Smooth muscle cell (in vitro differentiated cells): ENCODE data around the gene KANSL1L. TPM values are rescaled to one million over a fixed set of nuclear protein-coding genes. Genes with fewer than 3 reads are reported as not detected.

Experiments
- DNase-seq: peaks from one replicate; lab custom pipeline; 2025; ENCODE audit not compliant: unreplicated experiment; lab: John Stamatoyannopoulos, UW
- H2AFZ ChIP-seq: fragments of 200-600 bp; sonication (generic); 2 replicates; pipeline ENCODE4 v1.6.0; 2016; ENCODE audit warnings: antibody characterized with exemption, low read depth, mild to moderate bottlenecking
- H3F3A ChIP-seq: fragments of 200-600 bp; sonication (generic); 2 replicates; pipeline ENCODE4 v1.6.0; 2017; ENCODE audit warnings: antibody characterized with exemption, low read depth
- H3K27ac ChIP-seq: fragments of 200-600 bp; sonication (generic); 2 replicates; pipeline ENCODE4 v1.5.1; 2016; ENCODE audit warnings: low read depth, mild to moderate bottlenecking
- H3K27me3 ChIP-seq: fragments of 200-600 bp; sonication (generic); 2 replicates; pipeline ENCODE4 v1.6.1; 2016; ENCODE audit warnings: low read depth, mild to moderate bottlenecking
- H3K36me3 ChIP-seq: fragments of 200-600 bp; sonication (generic); 2 replicates; pipeline ENCODE4 v1.5.1; 2016; ENCODE audit warnings: low read depth
- H3K4me1 ChIP-seq: fragments of 200-600 bp; sonication (generic); 2 replicates; pipeline ENCODE4 v1.5.1; 2016; ENCODE audit warnings: low read depth
- H3K4me2 ChIP-seq: fragments of 200-600 bp; sonication (generic); 2 replicates; pipeline ENCODE4 v1.6.0; 2016; ENCODE audit warnings: mild to moderate bottlenecking
- H3K4me3 ChIP-seq: fragments of 200-600 bp; sonication (generic); 2 replicates; pipeline ENCODE4 v1.5.1; 2016; ENCODE audit warnings: mild to moderate bottlenecking
- H3K79me2 ChIP-seq: fragments of 200-600 bp; sonication (generic); 2 replicates; pipeline ENCODE4 v1.6.0; 2016; ENCODE audit warnings: low read depth, mild to moderate bottlenecking
- H3K9ac ChIP-seq: fragments of 200-600 bp; sonication (generic); 2 replicates; pipeline ENCODE4 v1.6.0; 2016; ENCODE audit warnings: low read depth
- H3K9me3 ChIP-seq: fragments of 200-600 bp; sonication (generic); replicated peaks from 2 replicates; pipeline ENCODE4 v1.5.1; 2016; ENCODE audit warnings: low read depth
- H4K20me1 ChIP-seq: fragments of 200-600 bp; sonication (generic); 2 replicates; pipeline ENCODE4 v1.6.0; 2016; ENCODE audit warnings: low read depth
- WGBS: methylation state at CpG from one replicate; pipeline ENCODE4 v1.1.7; 2016; ENCODE audit warnings: low lambda C conversion rate; 5-methylcytosine and 5-hydroxymethylcytosine counted together
- polyA plus RNA-seq: library from polyadenylated mRNA; unstranded; fragments of >200 nt; fragmentation: Nextera tagmentation; extraction: Ambion mirVana; gene quantifications from 2 replicates; pipeline ENCODE4 v1.2.1, GENCODE V29; 2016
- total RNA-seq: library from RNA; depleted of rRNA; stranded (reverse); fragments of >200 nt; gene quantifications from 2 replicates; pipeline ENCODE4 v1.2.3, GENCODE V29; 2014
- TF ChIP-seq, protein P1 (sequence below): fragments of 200-600 bp; sonication (generic); IDR thresholded peaks from 2 replicates; pipeline ENCODE4 v1.5.1; 2017; ENCODE audit warnings: borderline replicate concordance, mild to moderate bottlenecking, antibody characterized with exemption; ENCODE audit not compliant: insufficient read depth, poor library complexity, severe bottlenecking

KANSL1L gene
- total and polyA plus RNA-seq, 2 experiments from 2014 or later: 3.6 to 27.0 TPM

DNA sequence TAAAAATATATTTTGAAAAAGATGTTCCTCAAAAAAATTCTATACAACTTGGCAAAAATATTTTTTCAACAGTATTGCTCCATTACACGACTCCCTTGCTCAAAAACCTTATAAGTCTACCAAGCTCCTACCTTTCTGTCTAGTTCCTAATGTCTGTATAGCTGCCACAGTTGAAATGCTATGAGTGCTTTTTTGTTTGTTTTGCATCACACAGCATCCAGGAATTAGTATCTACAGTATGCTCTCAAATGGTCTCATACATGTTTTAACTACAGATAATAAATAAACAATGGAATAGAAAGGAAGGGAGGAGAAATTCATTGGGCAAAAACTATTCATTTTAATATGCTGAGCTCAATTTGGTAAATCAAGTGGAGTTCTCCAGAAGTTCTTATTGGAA, 36.7 kb upstream of the KANSL1L start:
- TF ChIP-seq, protein P1, sequence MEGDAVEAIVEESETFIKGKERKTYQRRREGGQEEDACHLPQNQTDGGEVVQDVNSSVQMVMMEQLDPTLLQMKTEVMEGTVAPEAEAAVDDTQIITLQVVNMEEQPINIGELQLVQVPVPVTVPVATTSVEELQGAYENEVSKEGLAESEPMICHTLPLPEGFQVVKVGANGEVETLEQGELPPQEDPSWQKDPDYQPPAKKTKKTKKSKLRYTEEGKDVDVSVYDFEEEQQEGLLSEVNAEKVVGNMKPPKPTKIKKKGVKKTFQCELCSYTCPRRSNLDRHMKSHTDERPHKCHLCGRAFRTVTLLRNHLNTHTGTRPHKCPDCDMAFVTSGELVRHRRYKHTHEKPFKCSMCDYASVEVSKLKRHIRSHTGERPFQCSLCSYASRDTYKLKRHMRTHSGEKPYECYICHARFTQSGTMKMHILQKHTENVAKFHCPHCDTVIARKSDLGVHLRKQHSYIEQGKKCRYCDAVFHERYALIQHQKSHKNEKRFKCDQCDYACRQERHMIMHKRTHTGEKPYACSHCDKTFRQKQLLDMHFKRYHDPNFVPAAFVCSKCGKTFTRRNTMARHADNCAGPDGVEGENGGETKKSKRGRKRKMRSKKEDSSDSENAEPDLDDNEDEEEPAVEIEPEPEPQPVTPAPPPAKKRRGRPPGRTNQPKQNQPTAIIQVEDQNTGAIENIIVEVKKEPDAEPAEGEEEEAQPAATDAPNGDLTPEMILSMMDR: no peak
- WGBS: 97% methylated on average over 1 of the region's 1 CpG
- H3K9me3 ChIP-seq: no peaks in the 10 kb centered on the region
- H3K4me2 ChIP-seq: no peak overlapping the region
- no peaks in the 10 kb centered on the region for H3K36me3 ChIP-seq
- DNase-seq: no peak
- no peak overlapping the region for H3K9ac ChIP-seq
- no peak overlapping the region for H3K4me3 ChIP-seq
- H3F3A ChIP-seq: no peaks in the 10 kb centered on the region
- no peaks in the 10 kb centered on the region for H3K79me2 ChIP-seq
- no peaks in the 10 kb centered on the region for H4K20me1 ChIP-seq
- no peak overlapping the region for H2AFZ ChIP-seq
- no peak overlapping the region for H3K27ac ChIP-seq
- no peaks in the 10 kb centered on the region for H3K4me1 ChIP-seq
- no peaks in the 10 kb centered on the region for H3K27me3 ChIP-seq

DNA sequence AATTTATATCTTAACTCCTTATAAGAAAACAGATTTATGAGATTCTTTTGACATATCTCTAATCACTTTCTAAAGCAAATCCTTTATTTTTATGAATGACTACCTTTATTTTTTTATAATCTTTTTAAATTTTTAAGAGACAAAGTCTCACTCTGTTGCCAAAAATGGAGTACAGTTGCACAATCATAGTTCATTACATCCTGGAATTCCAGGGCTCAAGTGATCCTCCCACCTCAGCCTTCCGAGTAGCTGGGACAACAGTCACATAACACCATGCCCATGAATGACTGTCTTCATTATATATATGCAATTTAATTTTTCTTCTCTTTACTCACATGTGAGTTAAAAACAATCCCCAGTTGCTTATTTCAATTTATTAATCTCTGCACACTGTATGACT, 32.3 kb upstream of the KANSL1L start:
- WGBS: 74% methylated on average over 1 of the region's 1 CpG
- Histone ChIP-seq H3K4me2 (no peak overlapping the region), H3K4me3 (no peak overlapping the region), H3K27me3 (no peaks in the 10 kb centered on the region), H3K4me1 (no peaks in the 10 kb centered on the region), H2AFZ (no peak overlapping the region), H3K79me2 (no peaks in the 10 kb centered on the region), H3F3A (no peaks in the 10 kb centered on the region), H3K27ac (no peak overlapping the region), H4K20me1 (no peaks in the 10 kb centered on the region), H3K9me3 (no peaks in the 10 kb centered on the region), H3K36me3 (no peaks in the 10 kb centered on the region), H3K9ac (no peak overlapping the region)
- TF ChIP-seq, protein P1: no peak
- no peak for DNase-seq

DNA sequence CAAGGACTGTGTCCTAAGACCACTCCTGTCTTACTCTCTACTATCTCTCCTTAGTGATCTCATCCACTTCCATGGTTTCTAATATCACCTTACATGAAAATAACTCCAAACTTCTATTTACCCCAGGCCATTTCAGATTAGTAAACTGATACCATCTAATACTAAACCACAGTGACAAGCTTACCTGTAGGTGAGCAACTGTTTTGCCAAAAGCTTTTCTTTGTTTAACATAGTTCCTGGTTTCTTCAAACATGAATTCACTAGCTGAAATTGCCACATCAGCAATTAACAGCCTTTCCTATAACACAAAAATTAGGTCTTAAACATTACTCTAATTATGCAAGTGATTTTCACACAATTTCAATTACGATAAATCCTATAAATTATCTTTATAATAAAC, 31.9 kb upstream of the KANSL1L start:
- no peak overlapping the region for H3K9ac ChIP-seq
- H3K79me2 ChIP-seq: no peaks in the 10 kb centered on the region
- H3K9me3 ChIP-seq: no peaks in the 10 kb centered on the region
- no peak overlapping the region for H3K27ac ChIP-seq
- H4K20me1 ChIP-seq: no peaks in the 10 kb centered on the region
- H3K4me1 ChIP-seq: no peaks in the 10 kb centered on the region
- H3K27me3 ChIP-seq: no peaks in the 10 kb centered on the region
- H3K4me2 ChIP-seq: no peak overlapping the region
- H3K36me3 ChIP-seq: no peaks in the 10 kb centered on the region
- H2AFZ ChIP-seq: no peak overlapping the region
- DNase-seq: no peak
- no peak overlapping the region for H3K4me3 ChIP-seq
- H3F3A ChIP-seq: no peaks in the 10 kb centered on the region
- WGBS: 83% methylated on average over 1 of the region's 1 CpG
- TF ChIP-seq, protein P1: no peak

DNA sequence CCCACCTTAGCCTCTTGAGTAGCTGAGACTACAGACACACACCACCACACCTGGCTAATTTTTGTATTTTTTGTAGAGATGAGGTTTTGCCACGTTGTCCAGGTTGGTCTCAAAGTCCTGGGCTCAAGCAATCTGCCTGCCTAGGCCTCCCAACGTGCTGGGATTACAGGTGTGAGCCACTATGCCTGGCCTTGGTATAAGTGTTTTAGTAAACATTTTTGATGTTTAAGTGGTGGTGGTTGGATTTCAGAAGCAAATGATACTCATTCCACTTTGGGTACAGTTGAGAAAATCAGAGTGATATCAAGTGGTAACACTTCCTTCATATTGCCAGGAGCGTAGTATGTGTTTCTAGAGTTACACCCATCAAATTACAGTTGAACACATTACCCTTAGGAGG, 28.6 kb upstream of the KANSL1L start:
- H3K9me3 ChIP-seq: no peaks in the 10 kb centered on the region
- TF ChIP-seq, protein P1: no peak
- H4K20me1 ChIP-seq: no peaks in the 10 kb centered on the region
- H3K36me3 ChIP-seq: no peaks in the 10 kb centered on the region
- 94% methylated on average over 3 of the region's 3 CpGs for WGBS
- no peak for DNase-seq
- H3K27ac ChIP-seq: no peak overlapping the region
- H3K9ac ChIP-seq: no peak overlapping the region
- H3K4me3 ChIP-seq: no peak overlapping the region
- H3K4me2 ChIP-seq: no peak overlapping the region
- no peaks in the 10 kb centered on the region for H3F3A ChIP-seq
- H3K79me2 ChIP-seq: no peaks in the 10 kb centered on the region
- no peaks in the 10 kb centered on the region for H3K27me3 ChIP-seq
- no peak overlapping the region for H2AFZ ChIP-seq
- peaks cover 3% of the 10 kb centered on the region for H3K4me1 ChIP-seq
